NCI-H2196 treated with DMSO at 0.1 percent for 48 hours (cell line): ENCODE measurements around the gene TSSC4.

Experiments
- DNase-seq: peaks from one replicate; lab custom pipeline; 2025; ENCODE audit not compliant: unreplicated experiment; lab: John Stamatoyannopoulos, UW

Gene TSSC4

DNA sequence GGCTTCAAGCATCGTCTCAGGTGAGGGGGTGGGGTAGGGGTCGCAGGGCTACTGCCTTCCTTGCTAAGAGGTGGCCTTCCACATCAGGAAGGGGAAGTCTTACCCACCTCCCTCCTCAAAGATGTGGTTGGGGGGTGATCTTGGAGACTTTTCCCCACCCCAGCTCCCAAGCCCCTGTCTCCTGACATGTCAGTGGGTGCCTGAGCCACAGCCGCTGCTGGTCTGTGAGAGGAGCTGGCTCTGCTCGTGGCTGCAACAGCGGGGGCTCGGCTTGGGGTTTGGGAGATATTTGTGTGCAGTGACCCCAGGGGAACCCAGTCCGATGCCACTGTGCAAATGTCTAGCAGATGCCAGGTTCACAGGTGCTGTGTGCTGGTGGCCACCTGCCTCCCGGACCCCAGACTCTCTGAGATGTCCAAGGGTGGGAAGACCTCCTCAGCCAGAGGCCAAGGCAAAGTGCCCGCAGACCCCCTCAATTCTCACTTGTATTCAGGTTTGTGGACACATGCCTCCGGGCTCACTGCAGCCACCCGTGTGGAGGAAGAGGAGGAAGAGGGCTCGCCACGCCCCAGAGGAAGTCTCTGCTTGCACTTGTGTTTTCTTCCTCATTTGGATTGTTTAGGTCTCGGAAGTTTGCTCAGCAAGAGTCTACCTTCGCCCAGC lies 46.2 kb downstream of the TSSC4 start:
- DNase-seq: no peak

DNA sequence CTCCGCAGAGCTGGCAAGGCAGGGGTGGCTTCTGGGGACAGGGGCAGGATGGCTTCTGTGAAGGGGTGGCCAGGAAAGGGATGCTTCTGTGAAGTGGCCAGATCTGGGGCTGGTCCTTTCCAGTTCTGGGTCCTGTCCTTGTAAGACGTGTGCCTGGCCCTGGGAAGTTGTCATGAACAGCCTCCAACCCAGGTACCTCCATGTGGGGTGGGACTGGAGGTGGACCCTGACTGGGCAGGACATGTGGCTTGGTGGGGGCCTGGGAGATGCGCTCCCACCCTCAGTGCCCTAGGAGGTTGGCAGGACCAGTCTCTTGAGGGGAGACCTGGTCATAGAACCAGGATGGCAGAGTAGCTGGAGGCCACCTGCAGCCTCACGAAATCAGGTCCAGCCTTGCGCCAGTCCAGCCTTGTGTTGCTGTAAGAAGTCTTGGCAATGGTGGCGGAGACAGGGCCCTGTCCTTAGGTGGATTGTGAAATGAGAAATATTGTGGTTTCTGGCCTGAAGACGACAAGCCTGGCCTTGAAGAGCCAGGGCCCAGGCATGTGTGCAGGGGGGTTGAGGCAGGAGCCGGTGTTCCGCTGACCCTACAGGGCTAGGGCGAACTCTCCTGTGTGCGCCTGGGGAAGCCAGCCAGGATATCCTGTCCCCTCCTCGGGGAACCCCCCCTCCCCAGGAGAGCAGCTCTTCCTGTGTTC lies 46.9 kb downstream of the TSSC4 start:
- no peak for DNase-seq

DNA sequence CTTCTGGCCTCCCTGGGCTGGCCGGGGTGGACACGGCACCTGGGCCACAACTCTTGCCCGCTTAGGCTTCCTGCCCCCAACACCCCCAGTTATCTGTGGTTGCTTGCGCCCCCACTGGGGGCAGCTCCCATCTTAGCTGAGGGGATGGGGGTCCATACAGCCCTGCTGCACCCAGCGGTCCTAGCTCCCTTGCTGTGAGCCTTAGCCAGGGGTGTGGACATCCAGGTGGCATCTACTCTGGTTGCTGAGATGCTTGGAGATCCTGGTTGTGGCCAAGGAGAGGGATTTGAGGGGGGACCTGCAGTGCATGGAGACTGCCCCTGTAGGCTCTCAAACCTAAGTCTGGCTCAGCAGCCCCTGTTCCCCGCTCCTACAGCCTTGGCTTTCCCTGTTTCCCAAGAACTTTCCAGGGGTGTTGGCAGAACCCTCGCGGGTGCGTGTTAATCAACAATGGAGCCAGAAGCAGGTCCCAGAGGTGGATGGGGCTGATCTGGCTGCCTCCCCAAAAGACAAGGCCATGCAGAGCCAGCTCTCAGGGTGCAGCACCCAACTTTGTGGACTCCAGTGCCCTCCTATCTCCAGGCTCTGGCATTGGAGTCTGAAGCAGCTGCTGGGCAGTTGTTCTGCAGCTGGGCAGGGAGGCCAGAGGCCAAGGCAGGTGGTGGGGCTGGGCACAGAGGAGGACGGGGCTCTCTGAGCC lies 47.6 kb downstream of the TSSC4 start:
- no peak for DNase-seq

DNA sequence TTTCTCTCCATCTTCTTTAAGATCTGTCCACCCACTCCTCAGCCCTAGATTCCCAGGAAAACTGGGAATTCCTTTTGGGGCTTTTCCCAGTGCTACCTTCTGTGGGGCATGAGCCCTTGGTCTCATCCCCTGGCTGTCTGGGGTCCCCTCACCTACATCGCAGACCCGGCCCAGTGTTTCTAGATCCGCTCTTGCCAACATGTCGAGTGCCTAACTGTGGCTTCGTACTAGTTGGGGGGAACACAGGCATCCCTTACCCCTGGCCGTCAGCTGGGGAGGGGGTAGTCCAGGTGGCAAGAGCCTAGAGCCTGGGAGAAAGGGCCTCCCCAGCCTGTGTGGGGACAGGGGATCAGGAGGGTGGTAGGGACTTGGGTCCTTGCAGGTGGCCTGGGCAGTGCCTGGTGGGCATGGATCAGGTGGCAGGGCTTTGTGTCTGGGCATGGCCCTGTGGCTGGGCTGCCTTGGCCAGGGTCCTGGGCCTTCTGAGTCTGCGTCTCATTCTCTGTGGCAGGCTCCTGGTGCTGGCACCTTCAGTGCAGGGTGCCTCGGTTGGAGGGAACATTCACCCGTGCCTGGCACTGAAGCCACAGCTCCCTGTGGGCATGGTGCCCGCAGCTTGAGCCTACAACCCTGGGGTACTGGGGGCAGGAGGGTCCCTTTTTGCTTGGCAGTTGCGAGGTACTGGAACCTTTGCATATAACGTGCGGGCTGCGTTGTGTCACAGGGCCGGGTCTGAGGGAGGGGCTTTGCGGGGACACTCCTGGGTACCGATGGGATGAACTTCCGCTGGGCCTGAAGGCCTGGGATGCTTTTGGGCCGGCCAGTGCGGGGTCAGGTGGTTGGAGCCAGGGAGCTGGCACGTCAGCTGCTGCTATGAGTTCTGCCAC lies 48.4 kb downstream of the TSSC4 start:
- DNase-seq: no peak

DNA sequence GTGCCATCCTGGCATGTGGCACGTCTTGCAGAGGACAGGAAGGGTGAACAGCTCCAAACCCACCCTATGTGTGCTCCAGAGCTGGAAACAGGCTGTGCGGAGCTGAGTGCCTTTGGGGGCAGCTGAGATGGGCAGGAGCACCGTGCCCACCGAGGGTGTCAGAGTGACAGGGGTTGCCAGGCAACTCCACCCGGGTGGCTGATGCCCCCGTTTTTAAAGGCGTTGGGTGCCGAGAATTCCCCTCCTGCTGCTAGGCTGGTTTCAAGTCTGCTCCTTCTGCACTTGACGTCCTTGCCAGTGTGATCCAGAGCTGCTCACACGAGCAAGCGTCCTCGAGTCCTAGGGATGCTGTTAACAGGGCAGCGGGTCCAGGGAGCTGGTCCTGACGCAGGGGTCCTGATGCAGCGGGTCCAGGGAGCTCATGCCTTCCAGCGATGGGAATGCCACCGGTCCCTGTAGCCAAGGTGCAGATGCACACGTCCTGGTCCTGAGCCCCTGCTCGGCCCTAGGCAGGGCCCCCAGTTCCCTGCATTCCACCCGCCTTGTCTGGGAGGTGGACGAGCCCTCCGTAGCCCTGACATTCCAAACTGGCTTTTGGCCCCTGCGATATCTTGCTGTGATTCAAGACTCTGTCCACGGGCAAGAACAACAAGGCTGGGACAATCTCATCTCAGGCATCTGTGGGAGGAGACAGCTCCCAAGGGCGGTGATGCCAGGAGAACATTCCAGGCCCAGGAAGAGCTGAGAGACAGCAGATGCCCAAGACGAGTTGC lies 49.2 kb downstream of the TSSC4 start:
- DNase-seq: no peak

DNA sequence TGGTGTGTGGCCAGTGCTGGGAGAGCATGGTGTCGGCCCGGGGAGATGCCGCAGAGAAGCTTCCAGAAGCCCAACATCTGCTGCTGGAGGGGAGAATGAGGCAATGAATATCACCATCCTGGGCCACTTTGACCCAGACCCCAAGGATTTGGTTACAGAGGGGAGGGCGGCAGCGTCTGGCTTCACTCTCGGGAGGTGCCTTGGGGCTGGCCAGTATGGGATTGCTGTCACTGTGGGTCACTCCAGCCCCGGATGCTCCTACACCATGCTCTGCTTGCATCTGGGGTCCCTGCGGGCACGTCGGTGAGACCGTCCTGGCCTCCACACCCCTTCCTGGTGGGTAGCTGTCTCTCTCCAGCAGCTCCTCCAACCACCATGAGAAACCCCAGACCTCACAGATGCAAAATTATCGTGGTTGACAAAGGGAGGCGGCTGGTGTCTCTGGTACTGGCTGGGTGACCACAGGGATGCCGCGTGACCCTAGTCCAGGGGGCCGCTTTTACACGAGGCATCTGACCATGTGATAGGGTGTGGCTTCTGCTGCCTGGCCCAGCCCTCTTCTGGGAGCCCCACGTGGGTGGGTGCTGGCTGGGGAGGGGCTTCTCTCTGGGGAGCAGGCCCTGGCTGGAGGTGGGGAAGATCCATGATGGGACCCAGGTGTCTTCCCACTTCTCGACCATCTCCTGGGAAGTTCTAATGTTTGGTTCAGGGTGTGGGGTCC lies 49.9 kb downstream of the TSSC4 start:
- DNase-seq: no peak

DNA sequence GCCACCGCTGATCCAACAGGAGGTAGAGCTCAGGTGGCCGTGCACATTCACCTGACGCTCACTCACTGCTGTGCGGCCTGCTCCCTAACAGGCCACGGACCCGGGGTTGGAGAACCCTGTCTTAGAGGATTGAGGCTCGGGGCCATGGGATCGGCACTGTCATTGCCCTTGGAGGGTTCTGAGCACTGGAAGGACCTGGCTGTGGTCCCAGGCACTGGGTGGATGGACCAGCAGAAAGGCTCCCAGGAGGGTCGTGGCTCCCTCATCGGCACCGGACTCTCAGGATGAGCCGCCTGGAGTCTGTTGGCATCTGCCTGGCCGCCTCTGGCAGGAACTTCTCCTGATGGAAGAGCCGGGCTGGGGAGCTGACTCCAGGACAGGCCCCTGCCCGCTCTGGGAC lies 50.8 kb downstream of the TSSC4 start:
- no peak for DNase-seq

DNA sequence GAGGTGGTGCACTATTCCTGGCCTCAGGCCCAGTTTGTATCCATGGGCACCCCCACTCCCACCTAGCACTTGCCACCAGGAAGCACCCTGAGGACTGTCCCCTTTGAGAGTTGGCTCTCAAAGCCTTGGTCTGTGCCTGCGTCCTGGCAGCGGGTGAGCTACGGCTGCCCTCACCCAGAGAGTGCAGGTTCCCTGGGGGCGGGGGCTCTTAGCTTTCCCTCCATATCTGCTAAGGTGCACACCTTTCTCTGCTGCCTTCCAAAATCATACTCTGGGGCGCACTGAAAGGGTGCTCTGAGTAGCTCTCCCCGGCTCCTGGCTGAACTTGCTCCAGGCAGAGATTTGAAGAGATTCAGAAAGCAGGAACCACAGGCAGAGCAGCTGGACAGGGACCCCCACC lies 51.4 kb downstream of the TSSC4 start:
- no peak for DNase-seq

DNA sequence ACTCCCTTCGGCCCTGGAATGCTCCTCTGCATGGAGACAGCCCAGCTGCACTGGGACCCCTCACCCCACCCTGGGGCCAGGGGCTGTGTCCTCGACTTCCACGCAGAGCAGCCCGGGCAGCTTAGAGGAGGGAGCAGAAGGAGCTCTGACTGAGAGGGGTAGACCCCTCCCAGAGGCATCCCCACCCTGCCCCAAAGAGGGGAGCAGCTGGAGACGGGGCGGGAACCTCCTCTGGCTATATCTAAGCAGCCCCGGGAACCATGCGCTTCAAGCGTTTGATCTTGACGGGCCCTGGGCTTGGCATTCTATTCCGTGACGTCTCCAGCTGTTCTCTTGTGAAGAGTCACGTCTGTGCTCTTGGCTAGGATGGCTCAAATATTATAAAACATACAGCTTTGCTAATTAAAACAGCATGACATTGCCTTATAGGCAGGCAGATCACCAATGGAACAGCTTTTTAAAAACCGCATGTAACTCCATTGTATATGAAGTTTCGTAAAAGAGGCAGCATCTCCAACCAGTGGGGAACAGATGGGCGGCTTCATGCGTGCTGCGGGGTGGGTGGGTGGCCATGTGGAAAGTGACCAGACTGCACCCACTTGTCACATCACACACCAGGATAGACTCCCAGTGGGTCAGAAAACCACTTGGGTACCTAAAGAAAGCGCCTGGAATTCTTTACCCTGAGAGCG lies 51.9 kb downstream of the TSSC4 start:
- no peak for DNase-seq

DNA sequence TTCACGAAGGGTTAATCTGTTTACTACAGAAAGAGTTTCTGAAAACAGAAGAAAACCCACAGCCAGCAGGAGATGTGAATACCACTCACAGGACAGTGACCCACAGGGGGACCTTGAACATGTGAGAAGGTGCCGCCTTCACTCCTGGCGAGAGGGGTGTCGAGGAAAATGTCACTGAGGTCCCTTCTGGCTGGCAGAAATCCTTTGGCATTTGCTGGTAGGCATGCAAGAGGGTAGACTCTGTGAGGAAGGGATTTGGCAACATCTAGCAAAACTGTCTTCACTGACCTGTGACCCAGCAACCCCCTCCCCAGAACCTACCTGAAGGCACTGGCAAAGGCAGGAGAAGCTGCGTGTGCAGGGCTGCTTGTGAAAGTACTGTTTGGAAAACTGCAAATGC lies 52.9 kb downstream of the TSSC4 start:
- DNase-seq: no peak
